DND-41 (cell line): ENCODE measurements around the gene ST7.
A peak's percentile ranks its signal among the peaks of the same experiment; 100 is the strongest.

Source experiments
- ATAC-seq: fragments of 200-7000 bp; cut with Tn5 transposase; 3 replicates; pipeline ENCODE4 v1.9.1; 2021; ENCODE audit warnings: low read depth; ENCODE audit not compliant: insufficient read depth
- DNase-seq: peaks from one replicate; pipeline ENCODE4 v3.0.0-alpha.2; 2020
- H2AFZ ChIP-seq: 2 replicates; pipeline ENCODE4 v1.6.0; 2012; ENCODE audit warnings: low read depth, low read length
- H3K27ac ChIP-seq: 2 replicates; pipeline ENCODE4 v1.5.1; 2012; ENCODE audit warnings: low read length, inconsistent platforms
- H3K27me3 ChIP-seq: fragments of 200-600 bp; sonication (generic); 2 replicates; pipeline ENCODE4 v1.6.0; 2012; ENCODE audit warnings: low read length, mild to moderate bottlenecking, inconsistent platforms; ENCODE audit not compliant: insufficient read depth, poor library complexity
- H3K36me3 ChIP-seq: 2 replicates; pipeline ENCODE4 v1.5.1; 2012; ENCODE audit warnings: low read length, inconsistent platforms; ENCODE audit not compliant: insufficient read depth
- H3K4me1 ChIP-seq: 2 replicates; pipeline ENCODE4 v1.5.1; 2012; ENCODE audit warnings: mild to moderate bottlenecking, low read length; ENCODE audit not compliant: insufficient read depth
- H3K4me2 ChIP-seq: 2 replicates; pipeline ENCODE4 v1.6.0; 2012; ENCODE audit warnings: mild to moderate bottlenecking, moderate library complexity, low read length, inconsistent platforms; ENCODE audit not compliant: insufficient read depth
- H3K4me3 ChIP-seq, 2 experiments: fragments of 200-600 bp in 1 of 2; shearing (Covaris generic) in 1 of 2; 2 replicates each; pipeline ENCODE4 v1.5.1; 2012 to 2016; ENCODE audit warnings: inconsistent platforms in 2 of 2, low read length in 2 of 2, mild to moderate bottlenecking in 2 of 2, low read depth in 1 of 2, moderate library complexity in 1 of 2
- H3K79me2 ChIP-seq: 2 replicates; pipeline ENCODE4 v1.6.0; 2012; ENCODE audit warnings: low read length, inconsistent platforms; ENCODE audit not compliant: insufficient read depth
- H3K9ac ChIP-seq: 2 replicates; pipeline ENCODE4 v1.6.0; 2012; ENCODE audit warnings: low read depth, mild to moderate bottlenecking, inconsistent platforms, low read length, moderate library complexity
- H3K9me3 ChIP-seq: 2 replicates; pipeline ENCODE4 v1.5.1; 2012; ENCODE audit warnings: low read length, moderate library complexity, mild to moderate bottlenecking, inconsistent platforms; ENCODE audit not compliant: insufficient read depth, severe bottlenecking
- H4K20me1 ChIP-seq: 2 replicates; pipeline ENCODE4 v1.6.0; 2012; ENCODE audit warnings: low read length; ENCODE audit not compliant: insufficient read depth
- EZH2 ChIP-seq: IDR thresholded peaks from 3 replicates; pipeline ENCODE4 v1.6.1; 2012; ENCODE audit warnings: borderline replicate concordance, low read depth, mild to moderate bottlenecking, moderate library complexity, low read length, inconsistent platforms; ENCODE audit not compliant: severe bottlenecking
- TF ChIP-seq, protein P1 (sequence below): IDR thresholded peaks from 2 replicates; pipeline ENCODE4 v1.5.1; 2012; ENCODE audit warnings: borderline replicate concordance, low read length, moderate library complexity, mild to moderate bottlenecking; ENCODE audit not compliant: poor library complexity, severe bottlenecking; ENCODE audit errors: extremely low read depth

Gene ST7

DNA sequence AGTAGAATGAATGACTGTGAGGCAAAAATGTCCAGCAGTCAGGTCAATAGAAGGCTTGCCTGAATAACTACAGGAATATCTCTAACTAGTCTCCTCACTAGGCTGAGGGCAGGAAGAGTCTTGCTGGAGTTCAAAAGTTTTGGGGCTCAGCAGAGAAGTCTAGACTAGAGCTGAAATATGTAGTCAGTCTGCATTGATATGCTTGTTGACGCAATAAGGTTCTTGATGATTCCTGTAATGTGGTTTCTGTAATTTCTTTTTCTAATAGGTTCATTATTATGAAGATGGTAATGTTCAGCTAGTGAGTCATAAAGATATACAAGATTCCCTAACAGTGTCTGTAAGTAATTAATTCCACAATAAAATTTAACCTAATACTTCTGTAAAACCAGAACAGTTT is 41.5 kb upstream of the ST7 start:
- Histone ChIP-seq H3K36me3 (peaks cover 81% of the 10 kb centered on the region), H3K27ac (no peak overlapping the region), H2AFZ (no peak overlapping the region), H3K4me3 (no peak overlapping the region), H4K20me1 (no peaks in the 10 kb centered on the region), H3K9me3 (no peaks in the 10 kb centered on the region), H3K79me2 (no peaks in the 10 kb centered on the region), H3K4me2 (no peak overlapping the region), H3K4me1 (no peaks in the 10 kb centered on the region), H3K27me3 (no peaks in the 10 kb centered on the region), H3K9ac (no peak overlapping the region)
- ATAC-seq (no peak), DNase-seq (no peak)
- TF ChIP-seq EZH2: no peak
- TF ChIP-seq, protein P1, sequence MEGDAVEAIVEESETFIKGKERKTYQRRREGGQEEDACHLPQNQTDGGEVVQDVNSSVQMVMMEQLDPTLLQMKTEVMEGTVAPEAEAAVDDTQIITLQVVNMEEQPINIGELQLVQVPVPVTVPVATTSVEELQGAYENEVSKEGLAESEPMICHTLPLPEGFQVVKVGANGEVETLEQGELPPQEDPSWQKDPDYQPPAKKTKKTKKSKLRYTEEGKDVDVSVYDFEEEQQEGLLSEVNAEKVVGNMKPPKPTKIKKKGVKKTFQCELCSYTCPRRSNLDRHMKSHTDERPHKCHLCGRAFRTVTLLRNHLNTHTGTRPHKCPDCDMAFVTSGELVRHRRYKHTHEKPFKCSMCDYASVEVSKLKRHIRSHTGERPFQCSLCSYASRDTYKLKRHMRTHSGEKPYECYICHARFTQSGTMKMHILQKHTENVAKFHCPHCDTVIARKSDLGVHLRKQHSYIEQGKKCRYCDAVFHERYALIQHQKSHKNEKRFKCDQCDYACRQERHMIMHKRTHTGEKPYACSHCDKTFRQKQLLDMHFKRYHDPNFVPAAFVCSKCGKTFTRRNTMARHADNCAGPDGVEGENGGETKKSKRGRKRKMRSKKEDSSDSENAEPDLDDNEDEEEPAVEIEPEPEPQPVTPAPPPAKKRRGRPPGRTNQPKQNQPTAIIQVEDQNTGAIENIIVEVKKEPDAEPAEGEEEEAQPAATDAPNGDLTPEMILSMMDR: no peak

DNA sequence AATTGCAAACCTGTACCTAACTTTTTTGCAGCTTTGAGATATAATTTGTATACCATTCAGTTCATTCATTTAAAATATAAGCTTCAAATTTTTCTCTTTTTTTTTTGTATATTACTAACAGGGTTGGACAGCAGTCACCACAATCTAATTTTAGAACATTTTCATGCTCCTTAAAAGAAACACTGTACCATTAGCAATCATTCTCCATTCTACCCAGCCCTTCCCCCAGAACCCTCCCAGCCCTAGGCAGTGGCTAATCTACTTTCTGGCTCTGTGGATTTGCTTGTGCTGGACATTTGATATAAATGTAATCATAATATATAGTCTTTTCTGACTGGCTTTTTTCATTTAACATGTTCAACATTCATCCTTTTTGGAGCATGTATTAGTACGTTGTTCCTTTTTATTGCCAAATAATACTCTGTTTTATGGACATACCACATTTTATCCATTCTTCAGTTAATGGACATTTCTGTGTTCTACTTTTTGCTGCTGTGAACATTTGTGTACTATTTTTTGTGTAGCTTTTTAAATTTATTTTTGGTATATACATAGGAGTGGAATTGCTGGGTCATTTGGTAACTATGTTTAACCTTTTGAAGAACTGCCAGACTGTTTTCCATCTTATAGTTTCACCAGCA is 40.9 kb upstream of the ST7 start:
- ATAC-seq: no peak
- Histone ChIP-seq H3K4me3 (no peak overlapping the region), H3K9me3 (no peaks in the 10 kb centered on the region)

DNA sequence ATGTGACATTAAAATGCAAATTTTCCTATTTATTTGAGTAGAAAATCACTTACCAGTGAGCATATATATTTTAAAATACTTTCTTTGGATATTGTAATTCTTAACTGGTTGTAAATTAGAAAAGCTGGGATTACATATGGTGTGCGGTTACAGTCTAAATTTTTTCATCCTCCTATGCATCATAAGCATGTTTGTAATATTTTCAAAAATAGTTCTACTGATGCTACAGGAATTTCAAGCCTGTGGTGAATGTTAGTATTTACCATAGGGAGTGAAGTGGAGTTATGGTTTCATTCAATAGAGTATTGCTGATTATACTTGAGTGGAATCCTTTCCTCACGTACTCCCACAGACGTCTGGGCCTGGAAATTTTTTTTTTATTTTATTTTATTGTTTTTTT is 34.6 kb upstream of the ST7 start:
- no peaks in the 10 kb centered on the region for H4K20me1 ChIP-seq
- no peaks in the 10 kb centered on the region for H3K79me2 ChIP-seq
- H3K9me3 ChIP-seq: no peaks in the 10 kb centered on the region
- no peak overlapping the region for H3K4me3 ChIP-seq
- DNase-seq: no peak
- no peak for TF ChIP-seq EZH2
- TF ChIP-seq, protein P1: no peak
- no peak overlapping the region for H3K4me2 ChIP-seq
- H3K27me3 ChIP-seq: no peaks in the 10 kb centered on the region
- ATAC-seq: no peak
- no peak overlapping the region for H3K27ac ChIP-seq
- no peak overlapping the region for H2AFZ ChIP-seq
- peaks cover 3% of the 10 kb centered on the region; the same call in 1 of the 2 replicates for H3K4me1 ChIP-seq
- H3K36me3 ChIP-seq: peaks cover 41% of the 10 kb centered on the region
- H3K9ac ChIP-seq: no peak overlapping the region

More for the DNA sequence above, 40.9 kb upstream of the ST7 start:
- Histone ChIP-seq H4K20me1 (no peaks in the 10 kb centered on the region), H3K27ac (no peak overlapping the region), H3K9ac (no peak overlapping the region), H2AFZ (no peak overlapping the region), H3K4me2 (no peak overlapping the region), H3K27me3 (no peaks in the 10 kb centered on the region), H3K36me3 (peaks cover 78% of the 10 kb centered on the region), H3K79me2 (no peaks in the 10 kb centered on the region), H3K4me1 (no peaks in the 10 kb centered on the region)
- no peak for DNase-seq
- TF ChIP-seq EZH2: no peak
- TF ChIP-seq, protein P1: no peak

DNA sequence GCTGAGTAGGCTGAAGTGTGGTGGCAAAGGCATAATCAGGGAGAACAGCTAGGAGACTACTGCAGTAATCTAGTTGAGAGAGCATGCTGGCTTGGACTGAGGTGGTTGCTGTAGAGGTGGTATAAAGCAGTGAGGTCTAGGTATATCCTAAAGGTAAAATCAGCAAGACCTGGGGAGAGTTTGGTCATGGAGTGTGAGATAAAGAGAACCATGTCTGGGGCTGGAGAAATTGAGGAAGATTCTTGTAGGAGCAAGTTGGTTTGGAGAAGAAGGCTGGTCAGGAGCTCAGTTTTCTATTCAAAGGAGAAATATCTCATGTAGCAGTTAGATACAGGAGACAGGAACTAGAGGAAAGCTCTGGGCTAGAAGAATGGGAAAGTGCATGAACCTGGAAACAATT is 32.9 kb upstream of the ST7 start:
- H3K79me2 ChIP-seq: no peaks in the 10 kb centered on the region

More for the DNA sequence above, 32.9 kb upstream of the ST7 start:
- ATAC-seq (no peak), DNase-seq (no peak)
- H3K9ac ChIP-seq: no peak overlapping the region
- peak overlapping the region; percentile 40; the same call in 1 of the 2 replicates for H3K27ac ChIP-seq
- H3K4me3 ChIP-seq: no peak overlapping the region
- no peak overlapping the region for H3K4me2 ChIP-seq
- H2AFZ ChIP-seq: no peak overlapping the region
- H3K36me3 ChIP-seq: peaks cover 28% of the 10 kb centered on the region
- H4K20me1 ChIP-seq: no peaks in the 10 kb centered on the region
- H3K9me3 ChIP-seq: no peaks in the 10 kb centered on the region
- peaks cover 3% of the 10 kb centered on the region; the same call in 1 of the 2 replicates for H3K4me1 ChIP-seq
- H3K27me3 ChIP-seq: no peaks in the 10 kb centered on the region
- TF ChIP-seq, protein P1: no peak
- TF ChIP-seq EZH2: no peak
